Suprapubic skin (tissue), 4 donors: ENCODE data around the gene ART1.

Experiments
- CTCF ChIP-seq, 2 donors: fragments of 200-600 bp in 1 of 2; fragments of 450-650 bp in 1 of 2; sonication (generic) in 1 of 2; IDR thresholded peaks; one replicate each; pipeline ENCODE4 v1.5.1; 2016 to 2019; ENCODE audit warnings: antibody characterized with exemption in 2 of 2, mild to moderate bottlenecking in 1 of 2, moderate library complexity in 1 of 2
- EP300 ChIP-seq: sonication (generic); formaldehyde crosslinking; IDR thresholded peaks from one replicate; pipeline ENCODE4 v1.6.1; 2017; ENCODE audit warnings: antibody characterized with exemption
- POLR2A ChIP-seq, 2 donors: fragments of 450-650 bp; IDR thresholded peaks; one replicate each; pipeline ENCODE4 v1.6.1; 2017; ENCODE audit warnings: antibody characterized with exemption in 2 of 2, mild to moderate bottlenecking in 2 of 2, moderate library complexity in 2 of 2
- POLR2AphosphoS5 ChIP-seq, 3 donors: sonication (generic); formaldehyde crosslinking; IDR thresholded peaks; one replicate each; pipeline ENCODE4 v1.6.1; 2017; ENCODE audit warnings: antibody characterized with exemption in 3 of 3

- no peak for TF ChIP-seq POLR2A (IDR thresholded peaks at IDR 0.05)
- TF ChIP-seq CTCF (IDR thresholded peaks at IDR 0.05) = no peak
- no peak for TF ChIP-seq POLR2AphosphoS5 (IDR thresholded peaks at IDR 0.05)
- TF ChIP-seq EP300 = no peak
Measured at GRCh38 chr11:3700410-3700809, 55.5 kb downstream of the ART1 start.
